Measurements from ENCODE around the gene LPP.

The LPP gene

GRCh38 chr3:188199386-188199785 lies 45.4 kb downstream of the LPP start:
- no peak overlapping the region for H4K5ac ChIP-seq (ENCODE audit: low read length)
- no peak overlapping the region for H3K56ac ChIP-seq (ENCODE audit: low read length)
- no peak overlapping the region for H3K23ac ChIP-seq (ENCODE audit: low read length)
- no peak overlapping the region for H3K27ac ChIP-seq (ENCODE audit: low read depth, low read length)
- no peaks in the 10 kb centered on the region for H3K36me3 ChIP-seq (ENCODE audit: control insufficient read depth, insufficient read depth, low read length)
- no peaks in the 10 kb centered on the region for H3K27me3 ChIP-seq (ENCODE audit: insufficient read depth, low read length, poor library complexity)
- no peak overlapping the region for H2BK15ac ChIP-seq (replicated peaks; ENCODE audit: low read depth)
- H2BK5ac ChIP-seq (ENCODE audit: low read length), result no peak overlapping the region
- no peak overlapping the region for H3K9ac ChIP-seq (ENCODE audit: low read length)
- H3K18ac ChIP-seq (ENCODE audit: low read length), result no peak overlapping the region
- peaks cover 11% of the 10 kb centered on the region for H3K4me1 ChIP-seq (ENCODE audit: control insufficient read depth, low read depth, low read length)
- peaks cover 25% of the 10 kb centered on the region for H3K79me1 ChIP-seq (ENCODE audit: low read length)
- H2AK5ac ChIP-seq (ENCODE audit: low read length), result no peak overlapping the region
- H3K4me3 ChIP-seq (ENCODE audit: low read length), result no peak overlapping the region
- peaks cover 18% of the 10 kb centered on the region for H3K79me2 ChIP-seq (ENCODE audit: control insufficient read depth, insufficient read depth, low read length)
- H2BK120ac ChIP-seq (ENCODE audit: low read depth, low read length), result no peak overlapping the region
- no peak overlapping the region for H3K4me2 ChIP-seq (ENCODE audit: low read length)
- H3K4ac ChIP-seq (ENCODE audit: low read depth, low read length), result no peak overlapping the region
- WGBS (ENCODE audit: extremely low coverage, insufficient coverage, low lambda C conversion rate), result no CpG with 5 or more reads among the region's 8 CpGs
- no peak for DNase-seq
- H4K8ac ChIP-seq (ENCODE audit: low read depth, low read length), result no peak overlapping the region

- H3K27me3 ChIP-seq (ENCODE audit: insufficient read depth, low read length, poor library complexity), result no peaks in the 10 kb centered on the region
- no peak overlapping the region for H2BK15ac ChIP-seq (replicated peaks; ENCODE audit: low read depth)
- H3K79me2 ChIP-seq (ENCODE audit: control insufficient read depth, insufficient read depth, low read length), result peaks cover 22% of the 10 kb centered on the region
- WGBS (ENCODE audit: extremely low coverage, insufficient coverage, low lambda C conversion rate), result no CpG with 5 or more reads among the region's 2 CpGs
- no peak overlapping the region for H3K4ac ChIP-seq (ENCODE audit: low read depth, low read length)
- no peak overlapping the region for H3K18ac ChIP-seq (ENCODE audit: low read length)
- no peak overlapping the region for H4K5ac ChIP-seq (ENCODE audit: low read length)
- H3K4me2 ChIP-seq (ENCODE audit: low read length), result no peak overlapping the region
- peaks cover 11% of the 10 kb centered on the region for H3K4me1 ChIP-seq (ENCODE audit: control insufficient read depth, low read depth, low read length)
- no peak overlapping the region for H3K23ac ChIP-seq (ENCODE audit: low read length)
- H4K8ac ChIP-seq (ENCODE audit: low read depth, low read length), result no peak overlapping the region
- no peak for DNase-seq
- H2AK5ac ChIP-seq (ENCODE audit: low read length), result no peak overlapping the region
- no peak overlapping the region for H3K9ac ChIP-seq (ENCODE audit: low read length)
- no peak overlapping the region for H3K56ac ChIP-seq (ENCODE audit: low read length)
- no peak overlapping the region for H2BK5ac ChIP-seq (ENCODE audit: low read length)
- no peaks in the 10 kb centered on the region for H3K36me3 ChIP-seq (ENCODE audit: control insufficient read depth, insufficient read depth, low read length)
- H2BK120ac ChIP-seq (ENCODE audit: low read depth, low read length), result no peak overlapping the region
- no peak overlapping the region for H3K27ac ChIP-seq (ENCODE audit: low read depth, low read length)
- H3K4me3 ChIP-seq (ENCODE audit: low read length), result no peak overlapping the region
- peaks cover 28% of the 10 kb centered on the region for H3K79me1 ChIP-seq (ENCODE audit: low read length)
Measured at GRCh38 chr3:188200481-188200880, 46.5 kb downstream of the LPP start.

- DNase-seq, result peak; percentile 77
- Histone ChIP-seq H3K4me1 (ENCODE audit: control insufficient read depth, low read depth, low read length) (no peaks in the 10 kb centered on the region), H3K79me2 (ENCODE audit: control insufficient read depth, insufficient read depth, low read length) (peaks cover 21% of the 10 kb centered on the region), H3K36me3 (ENCODE audit: control insufficient read depth, insufficient read depth, low read length) (no peaks in the 10 kb centered on the region), H2BK5ac (ENCODE audit: low read length) (no peak overlapping the region), H3K27ac (ENCODE audit: low read depth, low read length) (no peak overlapping the region), H2AK5ac (ENCODE audit: low read length) (no peak overlapping the region), H4K8ac (ENCODE audit: low read depth, low read length) (no peak overlapping the region), H3K4me2 (ENCODE audit: low read length) (no peak overlapping the region), H3K4me3 (ENCODE audit: low read length) (no peak overlapping the region), H3K79me1 (ENCODE audit: low read length) (peaks cover 17% of the 10 kb centered on the region), H3K18ac (ENCODE audit: low read length) (no peak overlapping the region), H3K4ac (ENCODE audit: low read depth, low read length) (no peak overlapping the region), H3K27me3 (ENCODE audit: insufficient read depth, low read length, poor library complexity) (no peaks in the 10 kb centered on the region), H3K23ac (ENCODE audit: low read length) (no peak overlapping the region), H2BK15ac (replicated peaks; ENCODE audit: low read depth) (no peak overlapping the region), H4K5ac (ENCODE audit: low read length) (no peak overlapping the region), H3K56ac (ENCODE audit: low read length) (no peak overlapping the region), H3K9ac (ENCODE audit: low read length) (no peak overlapping the region), H2BK120ac (ENCODE audit: low read depth, low read length) (no peak overlapping the region)
- WGBS (ENCODE audit: extremely low coverage, insufficient coverage, low lambda C conversion rate), result no CpG with 5 or more reads among the region's 10 CpGs
Measured at GRCh38 chr3:188202358-188203138, 48.6 kb downstream of the LPP start.

- no peak overlapping the region for H3K9ac ChIP-seq (ENCODE audit: low read length)
Measured at GRCh38 chr3:188204526-188204925, 50.6 kb downstream of the LPP start.

GRCh38 chr3:188205992-188206416 lies 52.0 kb downstream of the LPP start:
- Histone ChIP-seq H2BK15ac (replicated peaks; ENCODE audit: low read depth) (no peak overlapping the region), H3K18ac (ENCODE audit: low read length) (no peak overlapping the region), H3K4ac (ENCODE audit: low read depth, low read length) (no peak overlapping the region), H4K5ac (ENCODE audit: low read length) (no peak overlapping the region), H3K4me1 (ENCODE audit: control insufficient read depth, low read depth, low read length) (no peaks in the 10 kb centered on the region), H3K27ac (ENCODE audit: low read depth, low read length) (no peak overlapping the region), H3K23ac (ENCODE audit: low read length) (no peak overlapping the region), H3K79me1 (ENCODE audit: low read length) (peaks cover 21% of the 10 kb centered on the region), H3K79me2 (ENCODE audit: control insufficient read depth, insufficient read depth, low read length) (peaks cover 19% of the 10 kb centered on the region), H3K36me3 (ENCODE audit: control insufficient read depth, insufficient read depth, low read length) (no peaks in the 10 kb centered on the region), H2AK5ac (ENCODE audit: low read length) (no peak overlapping the region), H3K4me2 (ENCODE audit: low read length) (no peak overlapping the region), H3K9ac (ENCODE audit: low read length) (no peak overlapping the region), H2BK120ac (ENCODE audit: low read depth, low read length) (no peak overlapping the region), H3K56ac (ENCODE audit: low read length) (no peak overlapping the region), H3K4me3 (ENCODE audit: low read length) (no peak overlapping the region), H2BK5ac (ENCODE audit: low read length) (no peak overlapping the region), H3K27me3 (ENCODE audit: insufficient read depth, low read length, poor library complexity) (no peaks in the 10 kb centered on the region), H4K8ac (ENCODE audit: low read depth, low read length) (no peak overlapping the region)
- DNase-seq, result peak; percentile 68
- no CpG with 5 or more reads among the region's 7 CpGs for WGBS (ENCODE audit: extremely low coverage, insufficient coverage, low lambda C conversion rate)

More at GRCh38 chr3:188204526-188204925, 50.6 kb downstream of the LPP start:
- Histone ChIP-seq H3K79me1 (ENCODE audit: low read length) (peaks cover 17% of the 10 kb centered on the region), H4K5ac (ENCODE audit: low read length) (no peak overlapping the region), H2BK5ac (ENCODE audit: low read length) (no peak overlapping the region), H3K4ac (ENCODE audit: low read depth, low read length) (no peak overlapping the region), H3K27me3 (ENCODE audit: insufficient read depth, low read length, poor library complexity) (no peaks in the 10 kb centered on the region), H3K79me2 (ENCODE audit: control insufficient read depth, insufficient read depth, low read length) (peaks cover 16% of the 10 kb centered on the region), H4K8ac (ENCODE audit: low read depth, low read length) (no peak overlapping the region), H2BK15ac (replicated peaks; ENCODE audit: low read depth) (no peak overlapping the region), H2BK120ac (ENCODE audit: low read depth, low read length) (no peak overlapping the region), H3K56ac (ENCODE audit: low read length) (no peak overlapping the region), H3K27ac (ENCODE audit: low read depth, low read length) (no peak overlapping the region), H3K36me3 (ENCODE audit: control insufficient read depth, insufficient read depth, low read length) (no peaks in the 10 kb centered on the region), H3K4me1 (ENCODE audit: control insufficient read depth, low read depth, low read length) (no peaks in the 10 kb centered on the region), H3K23ac (ENCODE audit: low read length) (no peak overlapping the region), H3K4me3 (ENCODE audit: low read length) (no peak overlapping the region), H3K18ac (ENCODE audit: low read length) (no peak overlapping the region), H3K4me2 (ENCODE audit: low read length) (no peak overlapping the region), H2AK5ac (ENCODE audit: low read length) (no peak overlapping the region)
- no peak for DNase-seq
- no CpG with 5 or more reads among the region's 2 CpGs for WGBS (ENCODE audit: extremely low coverage, insufficient coverage, low lambda C conversion rate)

- Histone ChIP-seq H2BK5ac (ENCODE audit: low read length) (no peak overlapping the region), H3K4me2 (ENCODE audit: low read length) (no peak overlapping the region), H3K4me1 (ENCODE audit: control insufficient read depth, low read depth, low read length) (no peaks in the 10 kb centered on the region), H3K18ac (ENCODE audit: low read length) (no peak overlapping the region), H3K9ac (ENCODE audit: low read length) (no peak overlapping the region), H4K5ac (ENCODE audit: low read length) (no peak overlapping the region), H3K56ac (ENCODE audit: low read length) (no peak overlapping the region), H3K23ac (ENCODE audit: low read length) (no peak overlapping the region), H4K8ac (ENCODE audit: low read depth, low read length) (no peak overlapping the region), H3K36me3 (ENCODE audit: control insufficient read depth, insufficient read depth, low read length) (no peaks in the 10 kb centered on the region), H3K27ac (ENCODE audit: low read depth, low read length) (no peak overlapping the region), H2AK5ac (ENCODE audit: low read length) (no peak overlapping the region), H3K27me3 (ENCODE audit: insufficient read depth, low read length, poor library complexity) (no peaks in the 10 kb centered on the region), H2BK15ac (replicated peaks; ENCODE audit: low read depth) (no peak overlapping the region), H2BK120ac (ENCODE audit: low read depth, low read length) (no peak overlapping the region), H3K79me1 (ENCODE audit: low read length) (peaks cover 18% of the 10 kb centered on the region), H3K4me3 (ENCODE audit: low read length) (no peak overlapping the region), H3K4ac (ENCODE audit: low read depth, low read length) (no peak overlapping the region), H3K79me2 (ENCODE audit: control insufficient read depth, insufficient read depth, low read length) (peaks cover 19% of the 10 kb centered on the region)
- no peak for DNase-seq
- no CpG with 5 or more reads among the region's 3 CpGs for whole genome bisulfite sequencing (ENCODE audit: extremely low coverage, insufficient coverage, low lambda C conversion rate)
Measured at GRCh38 chr3:188206787-188207186, 52.8 kb downstream of the LPP start.
